ENCODE data around the gene CDCA8.

CDCA8 gene

DNA sequence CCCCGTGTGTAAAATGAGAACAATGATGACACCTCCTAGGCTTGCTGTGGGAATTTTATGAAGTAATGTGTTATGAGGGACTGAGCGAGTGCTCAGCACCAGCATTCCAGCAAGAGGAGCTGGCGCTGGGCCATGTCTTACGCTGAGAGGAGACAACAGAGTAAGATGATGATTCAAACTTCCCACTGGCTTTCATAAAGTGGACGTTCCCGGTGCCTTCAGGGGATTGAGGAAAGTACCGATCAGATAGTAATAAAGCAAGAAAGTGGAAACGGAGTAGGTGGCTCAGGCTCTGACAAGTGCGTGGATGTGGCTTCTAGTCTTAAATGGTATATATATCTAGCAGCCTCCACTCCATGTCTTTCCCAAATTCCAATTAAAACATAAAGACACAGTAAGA, 48.8 kb downstream of the CDCA8 start:
- DNase-seq: no peak

DNA sequence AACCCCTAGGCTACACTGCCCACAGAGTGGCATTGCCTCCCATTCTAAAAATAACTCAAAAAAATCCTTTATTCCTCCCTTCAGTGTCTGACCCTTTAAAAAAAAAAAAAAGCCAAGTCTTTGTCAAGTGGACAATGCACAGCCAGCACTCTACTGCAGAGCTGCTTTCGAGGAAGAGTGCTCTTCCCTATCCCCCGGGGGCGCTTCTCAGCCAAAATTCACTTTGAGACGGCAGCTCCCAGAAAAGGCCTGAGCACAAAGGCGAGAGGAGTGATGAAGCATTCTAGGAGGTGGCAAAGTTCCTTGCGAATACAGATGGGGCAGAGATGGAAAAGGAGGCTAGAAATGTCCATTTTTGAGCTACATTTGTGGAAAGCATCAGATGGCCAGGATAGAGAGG, 49.3 kb downstream of the CDCA8 start:
- no peak for DNase-seq

DNA sequence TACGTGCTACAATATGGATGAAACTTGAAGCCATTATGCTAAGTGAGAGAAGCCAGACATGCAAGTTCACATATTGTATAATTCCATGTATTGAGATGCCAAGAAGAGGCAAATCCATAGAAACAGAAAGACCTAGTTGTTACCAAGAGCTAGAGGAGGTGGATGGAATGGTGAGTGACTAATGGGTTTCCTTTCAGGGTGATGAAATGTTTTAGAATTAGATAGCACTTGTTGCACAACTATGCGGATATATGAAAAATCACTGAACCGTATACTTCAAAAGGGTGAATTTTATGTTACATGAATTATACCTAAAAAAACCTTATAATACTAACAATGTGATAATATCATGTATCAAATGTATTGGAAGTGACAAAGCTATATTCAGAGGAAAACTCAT, 54.5 kb downstream of the CDCA8 start:
- no peak for DNase-seq

DNA sequence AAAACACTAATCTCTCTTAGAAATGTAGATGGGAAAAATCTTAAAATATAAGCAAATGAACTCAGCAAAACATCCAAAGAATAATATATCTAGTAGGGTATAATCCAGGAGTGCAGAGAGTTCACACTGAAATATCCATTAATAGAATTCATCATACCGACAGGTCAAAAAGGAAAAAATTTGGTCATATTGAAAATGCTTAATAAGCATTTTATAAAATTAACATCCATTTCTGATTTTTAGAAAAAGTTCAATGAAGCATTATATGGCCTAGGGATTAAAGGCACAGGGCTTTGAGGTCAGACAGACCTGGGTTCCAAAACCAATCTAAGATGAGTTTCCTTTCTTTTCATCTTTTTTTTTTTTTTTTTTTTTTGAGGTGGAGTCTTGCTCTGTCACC, 56.2 kb downstream of the CDCA8 start:
- DNase-seq: no peak

DNA sequence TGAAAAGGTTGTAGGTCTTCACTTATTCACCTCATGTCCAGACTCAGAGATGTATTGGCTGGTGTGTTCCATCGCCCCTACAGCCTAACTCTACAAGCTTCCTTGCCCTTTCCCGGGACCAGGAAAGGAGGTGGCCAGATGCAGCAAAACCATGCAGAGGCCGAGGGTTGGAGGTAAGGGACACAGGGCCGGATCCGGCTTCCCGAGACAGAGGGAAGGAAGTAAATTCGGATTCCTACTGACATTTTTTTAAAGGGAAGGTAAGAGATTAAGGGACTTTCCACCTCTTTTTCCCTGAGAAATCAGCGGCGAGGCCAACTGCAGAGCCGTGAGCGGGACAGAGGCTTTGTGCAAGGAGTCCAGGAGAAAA, 59.9 kb downstream of the CDCA8 start:
- DNase-seq: no peak

DNA sequence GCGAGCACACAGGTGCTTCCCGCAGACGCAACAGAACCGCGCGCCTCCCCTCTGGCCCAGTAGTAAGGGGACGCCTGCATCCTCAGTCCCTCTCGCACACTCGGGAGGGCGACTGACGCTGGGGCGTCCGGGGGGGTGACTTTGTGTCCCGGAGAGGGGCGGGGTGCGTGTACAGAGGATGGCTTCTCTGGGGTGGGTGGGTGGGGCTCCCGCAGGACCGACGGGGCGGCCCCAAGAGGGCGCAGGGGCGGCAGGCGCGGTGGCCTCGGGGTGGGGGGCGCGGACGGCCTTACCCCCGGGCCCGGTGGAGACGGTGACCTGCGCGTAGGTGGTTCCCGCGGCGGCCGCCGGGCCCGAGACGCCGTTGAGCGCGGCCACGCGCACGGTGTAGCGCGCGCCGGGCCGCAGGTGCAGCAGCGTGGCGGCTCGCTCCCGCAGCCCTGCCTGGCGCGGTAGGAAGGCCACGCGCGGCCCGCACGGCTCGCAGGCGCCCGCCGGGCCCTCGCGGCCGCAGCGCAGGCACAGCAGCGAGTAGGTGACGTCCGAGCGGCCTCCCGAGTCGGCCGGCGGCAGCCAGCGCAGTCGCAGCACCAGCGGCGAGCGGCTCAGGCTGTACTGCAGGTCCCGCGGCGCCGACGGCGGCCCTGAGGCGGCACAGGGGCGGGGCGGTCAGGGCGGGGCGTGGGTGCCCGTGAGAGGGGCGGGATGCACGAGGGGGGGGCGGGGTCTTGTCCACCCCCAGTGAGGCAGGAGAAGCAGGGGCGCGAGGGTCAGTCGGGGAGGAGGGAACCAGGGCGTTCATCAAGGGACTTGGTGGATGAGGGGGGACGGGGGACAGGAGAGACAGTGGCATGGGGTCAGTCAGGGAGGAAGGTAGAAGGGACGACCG, 60.5 kb downstream of the CDCA8 start:
- DNase-seq: no peak

DNA sequence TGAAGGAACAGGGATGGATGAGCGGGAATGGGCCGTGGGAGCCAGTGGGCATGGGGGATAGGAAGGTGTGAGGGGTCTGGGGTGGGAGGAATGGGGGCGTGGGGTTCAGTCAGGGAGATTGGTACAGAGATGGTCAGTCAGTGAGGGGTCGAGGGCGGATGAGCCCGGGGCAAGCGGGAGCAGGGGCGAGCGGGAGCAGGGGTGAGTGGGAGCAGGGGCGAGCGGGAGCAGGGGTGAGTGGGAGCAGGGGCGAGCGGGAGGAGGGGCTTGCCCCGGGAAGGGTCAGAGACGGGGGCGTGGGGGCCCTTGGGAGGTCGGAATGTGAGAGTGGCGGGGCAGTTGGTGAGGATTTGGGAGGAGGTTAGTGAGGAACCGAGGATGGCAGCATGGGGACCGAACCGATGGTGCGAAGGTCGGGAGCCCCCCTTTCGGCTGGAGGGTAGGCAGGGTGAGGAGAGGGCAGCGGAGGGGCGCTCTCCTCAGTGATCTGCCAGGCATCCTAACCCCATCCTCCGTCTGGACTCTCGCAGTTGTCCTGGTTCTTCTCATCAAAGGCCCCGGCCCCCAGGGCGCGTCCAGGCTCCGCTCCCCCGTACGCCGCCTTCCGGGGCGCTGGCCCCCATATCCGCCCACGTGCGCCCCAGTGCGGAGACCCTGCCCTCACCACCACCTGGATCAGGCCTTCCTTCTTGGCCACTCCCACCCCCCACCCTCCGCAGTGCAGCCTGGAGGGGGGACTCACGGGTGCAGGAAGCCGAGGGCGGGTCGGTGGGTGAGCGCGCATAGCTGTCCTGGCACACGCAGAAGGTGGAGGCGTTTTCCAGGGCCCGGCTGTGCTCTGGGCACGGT, 61.4 kb downstream of the CDCA8 start:
- DNase-seq: no peak

DNA sequence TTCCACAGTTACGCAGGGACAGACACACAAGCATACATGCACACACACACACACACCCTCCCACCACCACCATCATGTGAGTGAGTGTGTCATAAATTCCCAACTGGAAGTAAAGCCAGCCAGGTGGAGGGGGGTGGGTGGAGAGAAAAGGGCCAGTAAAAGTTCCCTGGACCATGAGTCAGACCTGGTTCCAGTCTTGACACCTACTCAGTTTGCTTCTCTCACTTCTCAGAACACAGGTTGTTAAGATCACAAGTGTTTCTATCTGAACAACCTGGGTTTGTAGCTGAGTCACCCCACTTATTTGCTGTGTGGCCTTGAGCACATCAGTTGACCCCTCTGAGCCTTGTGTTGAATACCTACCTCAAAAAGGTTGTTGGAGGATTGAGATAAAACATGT, 63.0 kb downstream of the CDCA8 start:
- DNase-seq: no peak

DNA sequence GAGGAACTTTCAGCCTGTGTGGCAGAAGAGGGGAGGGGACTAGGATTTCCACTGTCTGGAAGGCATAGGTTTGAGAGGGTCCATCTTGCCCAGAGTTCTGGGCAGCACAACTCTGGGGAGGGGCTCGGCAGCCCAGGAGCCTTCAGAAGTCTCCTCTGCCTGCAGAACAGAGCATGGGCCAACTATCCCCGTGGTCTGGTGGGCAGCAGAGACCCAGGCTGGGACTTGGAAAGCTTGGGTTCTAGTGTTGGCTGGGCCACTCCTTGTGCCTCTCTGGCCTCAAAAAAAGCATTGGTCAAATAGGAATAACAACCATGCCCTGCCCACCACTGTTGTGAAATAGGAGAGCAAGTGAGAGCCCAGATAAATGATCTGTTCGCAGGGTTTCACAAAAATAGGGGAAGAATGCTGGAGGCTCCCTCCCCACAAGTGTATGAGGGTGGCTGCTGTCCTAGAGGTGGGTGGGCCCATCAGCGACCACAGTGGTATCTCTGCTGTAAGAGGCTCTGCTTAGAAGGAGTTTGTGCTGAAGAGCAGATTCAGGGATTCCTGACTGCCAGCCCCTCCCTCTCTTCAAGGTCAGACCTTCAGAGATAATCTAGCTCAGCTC, 63.7 kb downstream of the CDCA8 start:
- no peak for DNase-seq
